ENCODE measurements around the gene VAV3. TPM values are rescaled to one million over a fixed set of nuclear protein-coding genes. Genes with fewer than 3 reads are reported as not detected.

Gene VAV3
- total RNA-seq, 1 donor from 2014 or later, result 2.9 TPM

GRCh38 chr1:107817206-107817605 lies 147.8 kb downstream of the VAV3 start:
- Mint-ChIP-seq H3K27me3 (ENCODE audit: low read depth) (no peaks in the 10 kb centered on the region), H3K4me3 (no peak overlapping the region), H3K36me3 (ENCODE audit: low read depth) (no peaks in the 10 kb centered on the region), H3K27ac (ENCODE audit: unreplicated experiment) (no peak overlapping the region), H3K4me1 (no peaks in the 10 kb centered on the region), H3K9me3 (peaks cover 3% of the 10 kb centered on the region)
- TF ChIP-seq CTCF (conservative IDR thresholded peaks at IDR 0.05), result no peak
- no peak for DNase-seq (ENCODE audit: low read depth, low spot score)

GRCh38 chr1:107810291-107810951 lies 154.6 kb downstream of the VAV3 start:
- peaks cover 4% of the 10 kb centered on the region for H3K4me1 Mint-ChIP-seq
- TF ChIP-seq CTCF (conservative IDR thresholded peaks at IDR 0.05), result no peak

GRCh38 chr1:107807855-107808254 lies 157.1 kb downstream of the VAV3 start:
- H3K36me3 Mint-ChIP-seq (ENCODE audit: low read depth), result no peaks in the 10 kb centered on the region
- H3K4me1 Mint-ChIP-seq, result peaks cover 14% of the 10 kb centered on the region
- no peak overlapping the region for H3K4me3 Mint-ChIP-seq
- H3K27me3 Mint-ChIP-seq (ENCODE audit: low read depth), result no peaks in the 10 kb centered on the region
- H3K9me3 Mint-ChIP-seq, result no peaks in the 10 kb centered on the region
- no peak overlapping the region for H3K27ac Mint-ChIP-seq (ENCODE audit: unreplicated experiment)
- TF ChIP-seq CTCF (conservative IDR thresholded peaks at IDR 0.05), result no peak
- DNase-seq (ENCODE audit: low read depth, low spot score), result no peak

More at GRCh38 chr1:107810291-107810951, 154.6 kb downstream of the VAV3 start:
- no peak for DNase-seq (ENCODE audit: low read depth, low spot score)
- no peak overlapping the region for H3K27ac Mint-ChIP-seq (ENCODE audit: unreplicated experiment)
- H3K4me3 Mint-ChIP-seq, result no peak overlapping the region
- no peaks in the 10 kb centered on the region for H3K9me3 Mint-ChIP-seq
- H3K36me3 Mint-ChIP-seq (ENCODE audit: low read depth), result no peaks in the 10 kb centered on the region
- H3K27me3 Mint-ChIP-seq (ENCODE audit: low read depth), result no peaks in the 10 kb centered on the region

- no peaks in the 10 kb centered on the region for H3K27me3 Mint-ChIP-seq (ENCODE audit: low read depth)
- H3K27ac Mint-ChIP-seq (ENCODE audit: unreplicated experiment), result no peak overlapping the region
- H3K4me1 Mint-ChIP-seq, result peaks cover 14% of the 10 kb centered on the region
- no peaks in the 10 kb centered on the region for H3K36me3 Mint-ChIP-seq (ENCODE audit: low read depth)
- TF ChIP-seq CTCF (conservative IDR thresholded peaks at IDR 0.05), result no peak
- no peaks in the 10 kb centered on the region for H3K9me3 Mint-ChIP-seq
- H3K4me3 Mint-ChIP-seq, result no peak overlapping the region
- DNase-seq (ENCODE audit: low read depth, low spot score), result no peak
These were observed 157.6 kb downstream of the VAV3 start for GRCh38 chr1:107807405-107807804.

- H3K9me3 Mint-ChIP-seq, result no peaks in the 10 kb centered on the region
- no peaks in the 10 kb centered on the region for H3K36me3 Mint-ChIP-seq (ENCODE audit: low read depth)
- no peak overlapping the region for H3K4me3 Mint-ChIP-seq
- no peaks in the 10 kb centered on the region for H3K27me3 Mint-ChIP-seq (ENCODE audit: low read depth)
- H3K4me1 Mint-ChIP-seq, result peaks cover 14% of the 10 kb centered on the region
- DNase-seq (ENCODE audit: low read depth, low spot score), result no peak
- no peak overlapping the region for H3K27ac Mint-ChIP-seq (ENCODE audit: unreplicated experiment)
- TF ChIP-seq CTCF (conservative IDR thresholded peaks at IDR 0.05), result no peak
These were observed 158.1 kb downstream of the VAV3 start for GRCh38 chr1:107806902-107807301.
